Limb (tissue), 2 donors: Measurements from ENCODE around the gene GATAD2A.
A peak's percentile ranks its signal among the peaks of the same experiment; 100 is the strongest.
"Not testable (repeated sequence)": the region's sequence is repeated elsewhere in the genome, so short reads cannot be mapped to it uniquely, and the experiment has no call there.

Source experiments
- DNase-seq, 2 donors: peaks; one replicate each; pipeline ENCODE4 v3.0.0-alpha.2; 2016; ENCODE audit errors: extremely low spot score in 2 of 2

GATAD2A gene

DNA sequence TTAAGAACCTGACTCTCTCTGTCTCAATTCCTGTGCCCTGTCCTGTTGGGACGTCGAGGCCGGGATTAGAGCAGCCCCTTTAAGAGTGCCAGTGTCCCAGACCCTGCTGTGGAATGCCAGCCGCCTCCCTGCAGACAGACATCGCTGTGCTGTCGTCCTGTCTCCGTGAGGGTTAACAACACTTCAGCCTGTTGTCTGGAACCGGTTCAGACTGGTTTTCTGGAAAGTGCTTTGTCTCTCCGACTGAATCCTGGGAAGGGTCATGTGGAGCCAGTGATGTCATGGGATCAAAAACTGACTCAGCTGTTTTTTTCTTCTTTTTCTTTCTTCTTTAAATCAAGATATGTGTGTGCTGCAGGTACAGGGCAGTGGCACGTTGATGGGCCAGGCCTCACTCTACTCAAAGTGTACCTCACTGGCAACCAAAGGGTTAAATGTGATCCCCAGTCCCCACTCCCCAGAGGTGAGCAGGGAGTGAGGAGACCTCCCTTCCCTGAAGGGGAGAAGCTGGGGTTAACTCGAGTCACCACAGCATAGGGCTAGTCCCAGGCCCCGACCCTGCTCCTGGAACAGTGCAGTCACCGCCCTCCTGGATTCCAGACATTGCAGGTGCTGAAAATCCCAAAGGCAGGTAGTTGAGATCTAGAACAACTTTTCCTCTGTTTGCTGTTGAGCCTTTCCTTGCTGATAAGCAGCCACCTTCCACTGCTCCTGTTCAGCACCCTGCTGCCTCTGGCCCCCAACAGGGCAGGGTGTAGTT is 59.0 kb downstream of the GATAD2A start:
- DNase-seq: peak in 1 of 2 donors; percentile 68

DNA sequence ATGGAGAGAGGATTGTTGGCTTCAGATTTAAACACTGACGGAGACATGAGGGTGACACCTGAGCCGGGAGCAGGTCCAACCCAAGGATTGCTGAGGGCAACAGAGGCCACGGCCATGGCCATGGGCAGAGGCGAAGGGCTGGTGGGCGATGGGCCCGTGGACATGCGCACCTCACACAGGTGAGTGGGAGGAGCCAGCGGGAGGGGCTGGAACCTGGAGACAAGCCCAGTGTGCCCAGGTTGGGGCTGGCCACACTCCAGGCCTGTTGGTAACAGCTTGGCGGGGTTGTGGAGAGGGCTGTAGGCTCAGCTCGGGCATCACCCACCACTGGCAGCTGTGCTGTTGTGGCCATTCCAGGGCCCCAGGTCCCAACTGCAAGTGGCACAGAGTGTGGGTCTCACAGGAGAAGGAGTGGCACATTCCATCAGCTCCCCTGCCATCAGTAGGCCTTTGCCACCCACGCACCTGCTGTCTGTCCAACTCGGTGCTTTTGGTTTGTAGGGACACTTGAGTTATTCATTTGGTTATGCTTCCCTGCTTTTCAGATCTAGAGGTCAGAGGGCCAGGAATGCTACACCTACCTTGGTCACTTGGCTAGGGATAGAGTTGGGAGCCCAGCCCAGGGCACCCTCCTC is 60.1 kb downstream of the GATAD2A start:
- DNase-seq: no peak

- no peak for DNase-seq
These were observed 60.7 kb downstream of the GATAD2A start for GRCh38 chr19:19466201-19466600.

- no peak for DNase-seq
These were observed 63.1 kb downstream of the GATAD2A start for GRCh38 chr19:19468424-19469050.

DNA sequence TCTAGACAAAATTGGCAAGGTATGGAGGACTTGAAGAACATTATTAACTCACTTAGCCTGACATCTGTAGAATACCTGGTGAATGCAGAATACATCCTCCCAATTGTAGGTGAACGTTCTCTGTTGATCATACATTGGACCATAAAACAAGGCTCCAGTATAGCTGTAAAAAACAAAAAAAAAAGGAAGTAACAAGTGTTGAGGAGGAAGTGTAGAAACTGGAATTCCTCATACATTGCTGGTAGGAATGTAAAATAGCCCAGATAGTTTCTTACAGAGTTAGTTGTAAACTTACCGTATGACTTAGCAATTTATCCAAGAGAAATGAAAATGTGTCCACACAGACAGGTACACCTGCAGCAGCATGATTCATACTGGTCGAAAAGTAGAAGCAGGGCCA is 65.1 kb downstream of the GATAD2A start:
- DNase-seq: no peak

DNA sequence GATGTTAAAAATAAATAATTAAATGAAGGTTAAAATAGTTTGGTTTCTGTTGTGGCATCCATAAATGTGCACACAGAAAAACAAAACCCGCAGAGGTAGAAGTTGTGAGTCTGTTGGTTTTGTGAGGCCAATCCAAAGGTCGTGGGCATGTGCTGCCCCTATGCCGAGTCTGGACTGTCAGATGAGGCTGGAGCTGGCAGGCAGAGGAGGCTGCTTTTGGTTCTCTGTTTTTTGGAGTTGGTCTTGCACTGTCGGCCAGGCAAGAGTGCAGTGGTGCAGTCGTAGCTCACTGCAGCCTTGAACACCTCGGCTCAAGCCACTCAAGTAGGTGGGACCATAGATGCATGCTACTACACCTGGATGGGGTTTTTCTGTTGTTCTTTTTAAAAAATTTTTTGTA is 66.2 kb downstream of the GATAD2A start:
- no peak for DNase-seq

GRCh38 chr19:19472106-19472505 is 66.6 kb downstream of the GATAD2A start:
- not testable (repeated sequence) for DNase-seq

- DNase-seq: peak; percentile 65 to 79
These were observed 69.7 kb downstream of the GATAD2A start for GRCh38 chr19:19475015-19475765.

DNA sequence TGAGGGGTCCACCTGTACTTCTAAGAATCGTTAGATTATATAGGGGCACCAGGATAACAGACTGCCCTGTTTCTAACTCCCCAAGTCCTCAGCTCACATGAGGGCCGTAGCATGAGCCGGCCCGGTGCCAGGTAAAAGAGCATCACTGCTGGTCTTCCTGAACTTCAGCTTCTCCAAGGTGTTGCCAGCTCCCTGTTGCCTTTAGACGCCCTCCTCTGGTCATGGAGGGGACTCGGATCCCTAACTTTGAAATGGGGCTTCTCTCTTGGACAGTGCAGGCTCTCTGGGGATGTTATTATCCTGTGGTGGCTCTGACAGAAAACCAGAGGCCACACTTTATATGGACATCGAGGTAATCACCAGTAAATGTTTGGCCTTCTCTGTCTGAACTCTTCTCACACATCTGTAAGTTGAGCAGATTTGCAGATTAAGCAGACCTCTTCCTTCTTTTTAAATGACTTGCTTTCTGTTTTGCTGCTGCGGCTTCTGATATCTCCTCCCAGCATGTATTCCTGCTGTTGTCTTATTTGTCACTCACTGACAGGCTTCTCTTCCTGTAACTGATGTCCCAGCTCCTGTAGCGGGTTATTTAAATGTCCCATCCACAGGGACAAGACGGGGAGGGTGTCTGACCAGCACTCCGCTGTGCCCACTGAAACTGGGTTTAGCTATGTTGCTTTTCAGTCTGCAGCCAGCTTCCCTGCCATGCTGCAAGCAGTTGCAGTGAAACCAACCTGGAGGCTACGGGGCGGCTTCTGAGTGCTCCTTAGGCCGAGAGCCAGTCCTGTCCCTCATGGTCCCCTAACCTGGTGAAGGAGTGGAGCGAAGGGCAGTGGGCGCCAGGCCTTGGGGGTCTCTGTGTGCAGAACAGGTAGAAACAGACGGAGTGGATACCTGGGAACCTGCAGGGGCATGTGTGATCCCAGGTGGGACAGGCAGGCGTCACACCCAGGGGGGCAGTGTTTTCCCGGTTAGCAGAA is 70.7 kb downstream of the GATAD2A start:
- DNase-seq: no peak

DNA sequence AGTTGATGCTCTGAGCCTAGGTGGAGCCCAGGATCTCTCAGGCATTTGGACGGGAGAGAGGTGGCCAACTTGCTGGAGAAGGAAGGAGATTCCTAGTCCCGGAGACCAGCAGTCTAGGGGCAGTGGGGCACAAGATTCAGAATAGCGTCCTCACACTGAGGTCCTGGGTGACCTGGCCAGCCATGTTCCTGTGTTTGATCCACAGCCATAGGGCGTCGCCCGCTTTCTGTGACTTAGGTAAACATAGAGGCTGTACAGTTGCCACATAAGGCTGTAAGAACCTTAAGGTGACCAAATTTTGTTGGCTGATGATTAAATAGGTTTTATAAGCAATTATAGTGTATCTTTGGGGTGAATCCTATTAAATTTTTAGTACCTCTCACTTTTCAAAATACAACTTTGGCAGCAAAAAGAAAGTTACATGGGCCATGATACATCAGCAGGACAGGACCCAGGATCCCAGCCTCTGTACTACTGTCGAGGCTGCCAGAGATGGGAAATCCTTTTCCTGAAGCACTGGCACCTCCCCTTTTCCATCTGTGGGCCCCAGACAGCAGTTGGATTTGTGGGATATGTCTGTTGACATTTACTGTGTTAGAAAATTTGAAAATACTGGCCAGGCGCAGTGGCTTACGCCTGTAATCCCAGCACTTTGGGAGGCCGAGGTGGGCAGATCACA is 72.4 kb downstream of the GATAD2A start:
- DNase-seq: no peak

- DNase-seq: no peak
These were observed 75.2 kb downstream of the GATAD2A start for GRCh38 chr19:19480688-19481087.

GRCh38 chr19:19482809-19483596 is 77.5 kb downstream of the GATAD2A start:
- peak; percentile 59 to 60 for DNase-seq

- DNase-seq: peak in 1 of 2 donors; percentile 16
These were observed 79.9 kb downstream of the GATAD2A start for GRCh38 chr19:19485161-19485997.

GRCh38 chr19:19485998-19486290 is 80.5 kb downstream of the GATAD2A start:
- no peak for DNase-seq

- no peak for DNase-seq
These were observed 81.0 kb downstream of the GATAD2A start for GRCh38 chr19:19486343-19487076.

DNA sequence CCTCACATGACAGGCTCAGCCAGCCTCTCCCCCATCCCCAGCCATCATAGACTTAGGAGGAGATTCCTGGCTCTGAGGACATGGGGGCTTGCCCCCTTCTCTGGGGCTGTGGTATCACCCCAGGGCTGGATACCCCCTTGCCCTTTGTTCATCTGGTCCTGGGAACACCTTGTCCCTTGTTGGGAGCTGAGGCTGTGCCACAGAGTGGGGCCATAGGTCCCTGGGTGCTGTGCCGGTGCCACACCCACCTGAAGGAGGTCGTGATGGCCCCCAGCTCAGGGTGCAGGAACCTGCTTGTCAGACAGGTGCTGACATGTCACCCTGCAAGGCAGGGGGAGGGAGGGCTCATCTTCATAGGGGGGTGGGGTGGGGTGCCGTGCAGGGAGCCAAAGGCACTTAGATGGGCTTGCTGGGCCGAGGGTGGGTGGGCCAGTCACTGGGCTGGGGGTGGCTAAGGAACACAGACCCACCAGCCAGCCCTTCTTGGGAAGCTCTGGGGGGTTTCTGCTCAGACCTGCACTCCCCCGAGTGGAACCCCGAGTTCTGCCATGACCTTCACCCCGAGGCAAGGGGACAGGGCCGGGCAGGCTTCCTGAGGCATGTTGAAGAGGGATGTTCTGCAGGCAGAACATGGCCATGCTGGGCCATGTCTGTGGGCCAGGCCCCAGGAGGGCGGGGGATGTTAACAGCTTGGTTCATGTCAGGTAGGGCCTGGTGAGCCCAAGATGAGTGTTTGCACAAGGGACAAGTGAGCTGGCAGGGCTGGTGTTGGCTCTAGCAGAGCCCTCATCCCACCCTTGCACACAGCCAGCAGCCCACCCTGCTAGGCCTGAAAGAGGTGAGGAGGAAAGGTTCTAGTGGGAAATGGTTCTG is 81.8 kb downstream of the GATAD2A start:
- DNase-seq: no peak
